ENCODE data around the gene SMYD3. TPM values are rescaled to one million over a fixed set of nuclear protein-coding genes. Genes with fewer than 3 reads are reported as not detected.

Gene SMYD3
- total and polyA plus RNA-seq, 2 of the 13 experiments (the other 11 are each of a cell fraction or from before 2014, with no cell fraction given), result 27.7 to 35.8 TPM

DNA sequence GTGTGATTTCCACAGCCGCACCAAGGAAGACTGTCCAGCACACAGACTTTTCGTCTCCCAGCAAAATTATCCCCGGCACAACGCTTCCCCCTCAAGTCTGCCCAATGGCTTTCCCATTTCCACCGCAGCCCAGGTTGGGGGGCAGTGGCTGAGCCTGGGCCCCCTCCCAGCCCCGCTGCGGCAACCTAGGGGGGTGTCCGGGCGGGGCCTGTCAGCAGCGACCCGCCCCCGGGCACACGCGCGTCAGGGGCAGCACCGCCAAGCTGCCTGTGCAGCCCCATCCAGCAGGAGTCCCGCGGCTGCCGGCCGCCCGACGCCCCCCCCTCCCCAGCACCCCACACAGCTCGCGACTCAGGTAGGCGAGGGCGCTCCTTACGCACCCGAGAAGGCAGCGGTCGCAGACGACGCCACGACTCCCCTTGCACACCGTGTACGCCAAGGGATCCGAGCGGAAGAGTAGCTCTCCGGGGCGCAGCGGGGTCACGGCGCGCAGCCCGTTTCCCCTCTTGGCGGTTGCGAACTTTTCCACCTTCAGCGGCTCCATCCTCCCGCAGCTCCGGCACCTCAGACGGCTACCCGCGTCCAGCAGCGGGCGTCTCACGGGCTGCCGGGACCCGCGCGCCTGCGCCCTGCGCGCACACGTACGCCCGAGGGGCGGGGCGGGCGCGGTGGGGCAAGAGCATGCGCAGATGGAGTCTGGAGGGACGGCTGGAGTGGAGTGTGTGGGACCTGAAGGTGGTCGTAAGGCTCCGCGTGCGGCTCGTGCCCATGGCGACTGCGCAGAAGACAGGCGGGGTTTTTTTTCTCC lies at the start of gene SMYD3 (continued):
- TF ChIP-seq ZFYVE20 (CRISPR knock-in tag; IDR thresholded peaks at IDR 0.05; ENCODE audit: borderline replicate concordance, low read depth) (no peak), ZNF30 (CRISPR knock-in tag; IDR thresholded peaks at IDR 0.05) (no peak), JUNB (CRISPR knock-in tag; IDR thresholded peaks at IDR 0.05; ENCODE audit: borderline replicate concordance) (no peak), RARG (CRISPR knock-in tag; IDR thresholded peaks at IDR 0.05; ENCODE audit: low read depth) (no peak), HMG20B (CRISPR knock-in tag; conservative IDR thresholded peaks at IDR 0.05) (no peak), PRDM10 (CRISPR knock-in tag; IDR thresholded peaks at IDR 0.05; ENCODE audit: low read depth) (no peak), ZNF773 (CRISPR knock-in tag; IDR thresholded peaks at IDR 0.05; ENCODE audit: borderline replicate concordance) (no peak), ZNF235 (CRISPR knock-in tag; IDR thresholded peaks at IDR 0.05; ENCODE audit: borderline replicate concordance) (0 out of 2 replicates have a peak, but pooled peaks have one; percentile 52), ZMYM2 (CRISPR knock-in tag; IDR thresholded peaks at IDR 0.05) (no peak), NR1H2 (CRISPR knock-in tag; IDR thresholded peaks at IDR 0.05; ENCODE audit: borderline replicate concordance, low read depth) (no peak), ZNF615 (CRISPR knock-in tag; IDR thresholded peaks at IDR 0.05; ENCODE audit: borderline replicate concordance) (no peak), ZNF160 (CRISPR knock-in tag; IDR thresholded peaks at IDR 0.05) (no peak), ZBTB39 (CRISPR knock-in tag; IDR thresholded peaks at IDR 0.05) (no peak), ZMAT3 (CRISPR knock-in tag; conservative IDR thresholded peaks at IDR 0.05) (0 out of 2 replicates have a peak, but pooled peaks have one; percentile 19), MEIS2 (CRISPR knock-in tag; IDR thresholded peaks at IDR 0.05) (0 out of 2 replicates have a peak, but pooled peaks have one; percentile 33), AGO2 (optimal IDR thresholded peaks at IDR 0.05; ENCODE audit: low read depth, low read length) (no peak), ZNF709 (CRISPR knock-in tag; IDR thresholded peaks at IDR 0.05) (peak; percentile 69; the same call in 1 of the 2 replicates), ATF4 (CRISPR knock-in tag; IDR thresholded peaks at IDR 0.05) (no peak), SOX13 (IDR thresholded peaks at IDR 0.05) (no peak), SOX13 (CRISPR knock-in tag; conservative IDR thresholded peaks at IDR 0.05 in 1 of 2, IDR thresholded peaks at IDR 0.05 in 1 of 2) (no peak)
- TF ChIP-seq, protein P1, sequence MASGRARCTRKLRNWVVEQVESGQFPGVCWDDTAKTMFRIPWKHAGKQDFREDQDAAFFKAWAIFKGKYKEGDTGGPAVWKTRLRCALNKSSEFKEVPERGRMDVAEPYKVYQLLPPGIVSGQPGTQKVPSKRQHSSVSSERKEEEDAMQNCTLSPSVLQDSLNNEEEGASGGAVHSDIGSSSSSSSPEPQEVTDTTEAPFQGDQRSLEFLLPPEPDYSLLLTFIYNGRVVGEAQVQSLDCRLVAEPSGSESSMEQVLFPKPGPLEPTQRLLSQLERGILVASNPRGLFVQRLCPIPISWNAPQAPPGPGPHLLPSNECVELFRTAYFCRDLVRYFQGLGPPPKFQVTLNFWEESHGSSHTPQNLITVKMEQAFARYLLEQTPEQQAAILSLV (CRISPR knock-in tag; IDR thresholded peaks at IDR 0.05; ENCODE audit: borderline replicate concordance), result no peak
